ENCODE data around the gene ATP10B. TPM values are rescaled to one million over a fixed set of nuclear protein-coding genes. Genes with fewer than 3 reads are reported as not detected.

The ATP10B gene
- polyA plus RNA-seq, 1 donor (not counting 4 experiments of a cell fraction or from before 2014, with no cell fraction given) = 0.25 TPM

- dilution Hi-C loops (cut with MboI; ENCODE audit: extremely low pct_ligation_motif_present, low sequenced_read_pairs) = no loop called here
- H3K27me3 ChIP-seq (ENCODE audit: control insufficient read depth, extremely low read depth, insufficient read depth, low read length) = no peaks in the 10 kb centered on the region
- no peaks in the 10 kb centered on the region for H3K9me3 ChIP-seq (ENCODE audit: control insufficient read depth, low read depth, low read length)
- no peak for FAIRE-seq
- no peak overlapping the region for H3K4me3 ChIP-seq (ENCODE audit: control insufficient read depth in 2 of 3, extremely low read depth in 1 of 3, insufficient read depth in 2 of 3, low read depth in 1 of 3, low read length in 3 of 3)
- no peak overlapping the region for H3K9ac ChIP-seq (ENCODE audit: control insufficient read depth, extremely low read depth, insufficient read depth, low read length)
- no peak overlapping the region for H3K27ac ChIP-seq (ENCODE audit: control insufficient read depth, insufficient read depth, low read length)
- no peaks in the 10 kb centered on the region for H3K36me3 ChIP-seq (ENCODE audit: control insufficient read depth in 2 of 2, extremely low read depth in 1 of 2, insufficient read depth in 2 of 2, low read length in 2 of 2)
- no peaks in the 10 kb centered on the region for H4K20me1 ChIP-seq (ENCODE audit: control insufficient read depth, extremely low read depth, insufficient read depth, low read length)
- no peak for TF ChIP-seq CTCF (optimal IDR thresholded peaks at IDR 0.05 in 1 of 3, IDR thresholded peaks at IDR 0.05 in 1 of 3, conservative IDR thresholded peaks at IDR 0.05 in 1 of 3; ENCODE audit: extremely low read depth in 1 of 3, insufficient read depth in 2 of 3, low read length in 3 of 3)
- no peak for TF ChIP-seq EZH2 (IDR thresholded peaks at IDR 0.05; ENCODE audit: low read length)
- no peaks in the 10 kb centered on the region for H3K79me2 ChIP-seq (ENCODE audit: control insufficient read depth, insufficient read depth, low read length)
- H3K4me1 ChIP-seq (ENCODE audit: control insufficient read depth, extremely low read depth, insufficient read depth, low read length) = no peaks in the 10 kb centered on the region
- H3K9me1 ChIP-seq (ENCODE audit: control insufficient read depth, extremely low read depth, insufficient read depth, low read length) = no peaks in the 10 kb centered on the region
- H3K4me2 ChIP-seq (ENCODE audit: control insufficient read depth, extremely low read depth, insufficient read depth, low read depth, low read length) = no peak overlapping the region
- no peak for DNase-seq (ENCODE audit: low read depth, low spot score)
- no peak overlapping the region for H2AFZ ChIP-seq (ENCODE audit: control insufficient read depth, low read length)
Measured at GRCh38 chr5:160789219-160789859, 62.7 kb downstream of the ATP10B start.

GRCh38 chr5:160788102-160788660 lies 63.8 kb downstream of the ATP10B start:
- no peaks in the 10 kb centered on the region for H3K27me3 ChIP-seq (ENCODE audit: control insufficient read depth, extremely low read depth, insufficient read depth, low read length)
- no peaks in the 10 kb centered on the region for H4K20me1 ChIP-seq (ENCODE audit: control insufficient read depth, extremely low read depth, insufficient read depth, low read length)
- TF ChIP-seq CTCF (optimal IDR thresholded peaks at IDR 0.05 in 1 of 3, IDR thresholded peaks at IDR 0.05 in 1 of 3, conservative IDR thresholded peaks at IDR 0.05 in 1 of 3; ENCODE audit: extremely low read depth in 1 of 3, insufficient read depth in 2 of 3, low read length in 3 of 3) = no peak
- no peaks in the 10 kb centered on the region for H3K36me3 ChIP-seq (ENCODE audit: control insufficient read depth in 2 of 2, extremely low read depth in 1 of 2, insufficient read depth in 2 of 2, low read length in 2 of 2)
- DNase-seq (ENCODE audit: low read depth, low spot score) (no peak), FAIRE-seq (no peak)
- no peak overlapping the region for H3K27ac ChIP-seq (ENCODE audit: control insufficient read depth, insufficient read depth, low read length)
- no peak overlapping the region for H3K9ac ChIP-seq (ENCODE audit: control insufficient read depth, extremely low read depth, insufficient read depth, low read length)
- no peaks in the 10 kb centered on the region for H3K79me2 ChIP-seq (ENCODE audit: control insufficient read depth, insufficient read depth, low read length)
- no peak overlapping the region for H3K4me3 ChIP-seq (ENCODE audit: control insufficient read depth in 2 of 3, extremely low read depth in 1 of 3, insufficient read depth in 2 of 3, low read depth in 1 of 3, low read length in 3 of 3)
- H3K4me1 ChIP-seq (ENCODE audit: control insufficient read depth, extremely low read depth, insufficient read depth, low read length) = no peaks in the 10 kb centered on the region
- no peak overlapping the region for H2AFZ ChIP-seq (ENCODE audit: control insufficient read depth, low read length)
- dilution Hi-C loops (cut with MboI; ENCODE audit: extremely low pct_ligation_motif_present, low sequenced_read_pairs) = no loop called here
- H3K9me3 ChIP-seq (ENCODE audit: control insufficient read depth, low read depth, low read length) = no peaks in the 10 kb centered on the region
- H3K9me1 ChIP-seq (ENCODE audit: control insufficient read depth, extremely low read depth, insufficient read depth, low read length) = no peaks in the 10 kb centered on the region
- H3K4me2 ChIP-seq (ENCODE audit: control insufficient read depth, extremely low read depth, insufficient read depth, low read depth, low read length) = no peak overlapping the region

Data from keratinocyte (primary cell).